Effector CD8-positive, alpha-beta T cell (primary cell): ENCODE results near the gene CCDC50.

Experiments
- DNase-seq: peaks from one replicate; lab custom pipeline; 2025; lab: John Stamatoyannopoulos, UW

Gene CCDC50

DNA sequence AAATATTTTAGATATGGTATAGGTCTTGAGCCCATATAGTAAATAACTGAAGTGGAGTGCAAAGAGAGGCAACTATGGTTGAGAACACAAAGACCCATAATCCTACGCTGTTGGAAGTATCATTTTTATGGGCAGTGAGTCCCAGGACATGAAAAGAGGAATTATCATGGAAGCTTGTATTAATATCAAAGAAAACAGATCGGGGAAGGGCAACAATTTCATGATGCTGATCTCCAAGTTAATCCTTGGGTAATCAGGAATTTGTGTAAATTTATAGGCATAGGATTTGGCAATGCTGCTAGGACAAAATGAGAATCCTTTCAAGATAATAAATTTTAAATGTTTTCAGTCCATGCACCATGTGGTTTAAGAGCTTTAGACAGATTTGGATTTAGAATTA, 91.6 kb downstream of the CCDC50 start:
- DNase-seq = no peak

DNA sequence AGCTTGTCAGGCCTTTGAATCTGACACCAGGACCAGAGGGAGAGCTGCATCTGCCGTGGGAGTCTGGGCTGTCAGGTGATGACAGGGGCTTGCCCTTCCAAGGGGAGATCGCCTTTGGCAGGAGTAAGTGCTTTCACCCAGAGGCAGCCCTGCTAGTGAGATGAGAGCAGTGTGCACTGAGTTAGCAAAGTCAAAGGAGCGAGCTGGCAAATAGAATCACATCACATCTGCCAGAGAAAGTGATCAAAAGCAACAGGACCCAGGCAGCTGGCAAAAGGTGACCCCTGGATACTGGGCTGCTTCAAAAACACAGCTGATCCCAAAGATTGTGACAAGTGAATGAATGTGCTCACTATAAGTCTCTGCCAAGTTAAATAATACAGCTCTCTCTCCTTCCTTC, 95.7 kb downstream of the CCDC50 start:
- DNase-seq = no peak

DNA sequence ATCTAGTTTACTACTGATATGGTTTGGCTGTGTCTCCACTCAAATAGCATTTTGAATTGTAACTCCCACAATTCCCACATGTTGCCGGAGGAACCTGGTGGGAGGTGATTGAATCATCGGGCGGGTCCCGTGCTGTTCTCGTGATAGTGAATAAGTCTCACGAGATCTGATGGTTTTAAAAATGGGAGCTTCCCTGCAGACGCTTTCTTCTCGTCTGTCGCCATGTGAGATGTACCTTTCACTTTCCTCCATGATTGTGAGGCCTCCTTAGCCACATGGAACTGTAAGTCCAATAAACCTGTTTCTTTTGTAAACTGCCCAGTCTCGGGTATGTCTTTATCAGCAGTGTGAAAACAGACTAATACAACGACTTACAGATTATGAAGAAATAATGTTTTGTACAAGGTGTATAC, 96.1 kb downstream of the CCDC50 start:
- no peak for DNase-seq

DNA sequence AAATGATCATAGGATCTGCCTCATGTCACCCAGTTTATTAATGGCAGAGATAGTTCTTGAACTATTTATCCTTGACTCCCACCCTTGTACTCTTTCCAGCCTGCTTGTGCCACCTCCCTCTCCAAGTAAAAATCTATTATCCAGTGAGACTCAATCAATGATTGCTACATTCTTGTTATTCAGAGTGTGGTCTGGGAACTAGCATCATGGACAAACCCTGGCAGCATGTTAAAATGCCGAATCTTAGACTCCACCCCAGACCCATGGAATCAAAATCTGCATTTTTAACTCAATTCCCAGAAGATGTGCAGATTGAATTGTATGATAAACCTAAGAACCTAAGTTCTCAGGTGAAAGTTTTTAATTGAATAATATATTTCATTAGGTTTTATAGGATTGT, 97.1 kb downstream of the CCDC50 start:
- no peak for DNase-seq

DNA sequence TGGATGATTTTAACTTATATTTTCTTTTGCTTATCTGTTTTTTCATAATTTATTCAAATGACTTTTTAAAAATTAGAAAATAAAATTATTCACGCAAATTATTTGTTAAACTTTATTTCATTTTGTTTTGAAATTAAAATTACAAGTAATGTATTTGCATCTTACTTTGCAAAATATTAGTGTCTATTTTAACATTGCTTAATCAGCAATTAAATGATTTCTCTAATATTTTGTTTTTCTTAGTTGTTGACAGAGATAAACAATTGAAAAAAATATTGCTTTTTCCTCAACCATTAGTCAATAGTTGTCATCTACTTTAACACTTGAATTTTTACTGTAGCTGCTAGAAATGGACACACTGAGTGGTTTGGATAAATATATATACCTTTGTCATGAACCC, 99.0 kb downstream of the CCDC50 start:
- DNase-seq = no peak

DNA sequence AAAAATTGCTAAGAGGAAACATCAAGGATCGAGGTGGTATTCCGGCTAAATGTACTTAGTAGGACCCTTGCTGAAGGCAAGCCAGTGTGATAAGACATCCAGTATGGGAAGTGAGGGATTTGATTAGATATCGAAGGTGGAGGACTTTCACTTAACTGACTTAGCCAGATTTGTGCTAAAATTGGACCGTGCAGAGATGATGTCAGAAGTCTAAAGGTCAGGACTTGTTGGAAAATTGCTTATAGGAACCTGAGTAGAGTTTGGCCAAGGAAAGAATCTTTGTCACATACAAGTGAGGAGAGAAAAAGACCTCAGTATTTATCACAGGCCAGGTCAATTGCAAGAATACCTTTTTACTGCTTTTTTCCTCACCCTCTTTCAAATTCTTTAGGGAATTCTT, 100.9 kb downstream of the CCDC50 start:
- DNase-seq = no peak

DNA sequence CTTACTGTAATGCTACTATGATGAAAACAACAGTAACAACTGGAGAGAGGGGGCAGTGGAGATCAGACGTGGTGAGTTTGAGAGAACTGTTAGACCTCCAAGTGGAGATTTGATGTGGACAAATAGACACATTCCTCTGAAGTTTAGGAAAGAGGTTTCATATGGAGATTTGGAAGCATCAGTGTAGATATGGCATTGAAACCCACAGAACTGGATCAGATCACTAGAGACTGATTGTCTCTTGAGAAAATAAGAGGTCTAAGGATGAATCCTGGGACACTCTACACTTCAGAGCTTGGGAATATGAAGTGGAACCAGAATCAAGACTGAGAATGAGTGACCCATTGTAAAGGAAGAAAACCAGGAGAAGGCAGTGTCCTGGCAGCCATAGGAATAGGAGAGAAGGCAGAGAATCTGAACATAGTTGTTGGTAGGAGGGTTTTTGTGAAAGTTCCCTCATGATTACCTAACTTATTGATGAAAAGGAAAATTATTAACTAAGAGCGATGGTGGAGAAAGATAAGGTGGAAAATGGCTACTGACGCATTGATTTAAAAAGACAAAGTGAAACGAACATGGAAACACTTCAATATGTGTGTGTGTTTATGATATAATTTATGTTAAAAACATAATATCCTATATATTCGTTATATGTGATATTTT, 102.1 kb downstream of the CCDC50 start:
- DNase-seq = no peak

DNA sequence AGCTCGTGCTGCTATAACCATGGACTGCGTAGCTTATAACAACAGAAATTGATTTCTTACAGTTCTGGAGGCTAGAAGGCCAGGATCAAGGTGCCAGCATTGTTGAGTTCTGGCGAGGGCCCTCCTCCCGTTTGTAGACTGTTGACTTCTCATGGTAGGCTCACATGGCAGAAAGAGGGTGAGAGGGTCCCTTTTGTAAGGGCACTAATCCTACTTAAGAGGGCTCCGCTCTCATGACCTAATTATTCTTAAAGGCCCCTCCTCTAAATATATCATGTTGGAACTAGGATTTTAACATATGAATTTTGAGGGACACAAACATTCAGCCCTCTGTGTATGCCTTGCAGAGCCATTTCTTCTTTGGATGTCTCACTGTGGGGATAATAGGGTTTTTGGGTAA, 103.0 kb downstream of the CCDC50 start:
- no peak for DNase-seq

DNA sequence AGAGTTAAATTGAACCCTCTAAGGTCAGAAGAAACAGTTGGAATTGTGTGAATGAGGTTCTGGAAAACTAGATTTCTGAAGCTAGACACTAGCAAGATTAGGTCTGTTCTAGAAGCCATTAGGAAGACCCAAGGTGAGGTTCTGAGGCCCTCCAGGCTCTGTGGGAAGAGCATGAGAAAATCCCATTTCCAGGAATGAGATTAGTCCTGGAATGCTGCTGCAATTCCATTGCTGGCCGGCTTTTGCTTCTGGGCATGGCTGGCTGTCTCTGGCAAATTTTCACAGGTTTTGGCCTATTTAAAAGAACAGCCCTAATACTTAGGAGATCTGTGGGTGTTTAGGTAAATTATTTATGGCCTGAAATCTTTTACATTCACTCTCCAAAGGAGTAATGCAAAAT, 104.8 kb downstream of the CCDC50 start:
- DNase-seq = no peak

DNA sequence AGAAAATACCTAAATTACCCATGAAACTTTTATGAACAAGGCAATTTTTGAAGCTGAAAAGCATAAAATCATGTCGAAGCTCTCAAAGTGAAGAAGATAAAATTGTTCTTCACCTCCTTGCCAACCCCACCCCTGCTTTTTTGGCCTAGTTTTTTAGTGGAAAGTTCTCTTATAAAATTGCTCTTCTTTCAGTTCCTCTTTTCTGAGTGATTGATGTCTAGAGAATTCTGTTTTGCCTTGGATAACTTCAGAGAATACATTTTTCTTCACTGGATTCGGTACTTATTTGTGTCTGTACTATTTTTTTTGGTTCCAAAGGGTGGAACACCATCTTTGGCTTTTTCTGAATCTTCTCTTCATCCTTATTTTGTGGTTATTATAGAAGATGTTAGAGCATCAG, 106.8 kb downstream of the CCDC50 start:
- no peak for DNase-seq

DNA sequence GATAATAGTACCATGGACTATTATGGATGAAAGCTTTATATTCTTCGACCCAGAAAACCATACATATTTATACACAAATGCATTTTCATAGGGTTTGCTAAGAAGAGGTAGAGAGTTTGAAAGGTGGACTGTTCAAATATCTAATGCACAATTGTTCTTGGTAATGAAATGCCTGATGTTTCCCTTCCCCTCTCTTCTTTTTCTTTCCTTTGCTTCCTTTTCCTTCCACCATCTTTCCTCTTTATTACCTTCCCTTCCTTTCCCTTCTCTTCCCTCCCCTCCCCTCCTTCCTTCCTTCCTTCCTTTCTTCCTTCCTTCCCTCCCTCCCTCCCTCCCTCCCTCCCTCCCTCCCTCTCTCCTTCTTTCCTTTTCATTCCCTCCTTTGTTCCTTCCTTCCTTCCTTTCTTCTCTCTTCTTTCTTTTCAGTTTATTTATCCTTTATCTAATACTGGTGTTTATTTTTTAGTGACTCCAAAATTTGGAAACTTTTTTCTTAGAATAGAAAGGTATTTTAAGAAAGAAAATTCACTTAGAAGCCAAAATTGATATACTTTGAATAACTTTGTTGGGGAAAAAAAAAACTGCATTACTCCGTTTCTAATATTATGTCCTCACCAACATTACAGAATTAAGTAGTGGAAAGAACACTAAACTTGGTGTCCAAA, 109.1 kb downstream of the CCDC50 start:
- DNase-seq = no peak

DNA sequence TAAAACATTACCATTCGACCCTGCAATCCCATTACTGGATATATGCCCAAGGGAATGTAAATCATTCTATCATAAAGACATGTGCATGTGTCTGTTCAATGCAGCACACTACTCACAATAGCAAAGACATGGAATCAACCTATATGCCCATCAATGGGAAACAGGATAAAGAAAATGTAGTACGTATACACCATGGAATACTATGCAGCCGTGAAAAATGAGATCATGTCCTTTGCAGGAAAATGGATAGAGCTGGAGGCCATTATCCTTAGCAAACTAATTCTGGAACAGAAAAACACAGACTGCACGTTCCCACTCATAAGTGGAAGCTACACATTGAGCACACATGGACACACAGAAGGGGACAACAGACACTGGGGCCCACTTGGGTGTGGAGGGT, 111.3 kb downstream of the CCDC50 start:
- DNase-seq = no peak

DNA sequence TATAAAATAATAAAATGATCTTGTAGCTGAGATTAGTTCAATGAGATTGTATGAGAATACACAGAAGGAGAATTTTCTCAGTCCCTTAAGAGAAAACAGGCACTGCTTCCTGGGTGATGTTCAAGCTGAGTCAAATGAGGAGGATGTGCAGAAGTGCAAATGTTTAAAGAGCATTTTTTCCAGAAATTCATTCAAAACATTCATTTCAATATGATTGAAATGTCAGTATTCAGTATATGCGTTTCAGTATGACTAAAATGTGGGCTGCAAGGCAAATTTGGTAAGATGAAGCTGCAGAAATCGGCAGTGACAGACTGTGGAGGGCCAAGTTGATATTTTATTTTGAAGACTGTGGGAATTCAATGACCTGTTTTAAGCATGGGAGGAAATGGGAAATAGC, 112.5 kb downstream of the CCDC50 start:
- no peak for DNase-seq

DNA sequence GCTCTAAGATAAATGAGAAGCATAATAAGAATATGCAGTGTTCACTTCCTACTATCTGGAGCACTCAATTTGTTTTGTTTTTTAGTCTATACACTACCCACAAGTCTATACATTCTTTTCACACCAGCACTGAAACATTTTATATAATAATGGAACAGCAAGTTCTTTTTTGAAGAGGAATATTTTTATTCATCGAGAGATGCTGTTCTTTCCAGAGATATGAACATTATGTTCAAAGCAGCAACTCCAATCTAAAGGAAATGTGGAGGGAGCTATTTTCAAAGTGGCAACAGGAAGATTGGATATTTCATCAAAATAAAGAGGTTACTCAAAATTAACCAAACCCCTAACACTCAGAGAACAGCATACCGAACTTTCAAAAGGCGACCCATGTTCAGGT, 115.4 kb downstream of the CCDC50 start:
- no peak for DNase-seq
